Measurements from ENCODE around the gene AGER. TPM values are rescaled to one million over a fixed set of nuclear protein-coding genes. Genes with fewer than 3 reads are reported as not detected.

AGER gene
- total and polyA plus RNA-seq, 2 experiments from 2014 or later = 3.4 to 4.5 TPM

GRCh38 chr6:32168807-32169591, 15.1 kb downstream of the AGER start:
- no peak overlapping the region for H2AFZ ChIP-seq
- H3K79me2 ChIP-seq = peaks cover 26% of the 10 kb centered on the region
- WGBS (ENCODE audit: low lambda C conversion rate, missing lambda C conversion rate) = 92% methylated on average over 11 of the region's 11 CpGs
- H4K20me1 ChIP-seq (ENCODE audit: insufficient read depth, poor library complexity, severe bottlenecking) = no peaks in the 10 kb centered on the region
- H3K4me3 ChIP-seq = no peak overlapping the region
- no peaks in the 10 kb centered on the region for H3K9me2 ChIP-seq (replicated peaks; ENCODE audit: insufficient read depth)
- no peaks in the 10 kb centered on the region for H3K27me3 ChIP-seq
- H3K27ac ChIP-seq = no peak overlapping the region
- no peak for DNase-seq (ENCODE audit: low spot score)
- H3K9me3 ChIP-seq (ENCODE audit: low read depth) = no peaks in the 10 kb centered on the region
- peaks cover 5% of the 10 kb centered on the region for H3K4me1 ChIP-seq (ENCODE audit: insufficient read depth)
- no peak for TF ChIP-seq EZH2phosphoT487 (IDR thresholded peaks at IDR 0.05; ENCODE audit: low read depth, severe bottlenecking, unreplicated experiment)
- TF ChIP-seq EZH2 (IDR thresholded peaks at IDR 0.05; ENCODE audit: borderline replicate concordance) = no peak
- TF ChIP-seq CTCF (IDR thresholded peaks at IDR 0.05; ENCODE audit: poor library complexity) = no peak
- no peak overlapping the region for H3K4me2 ChIP-seq
- no peaks in the 10 kb centered on the region for H3K36me3 ChIP-seq (replicated peaks; ENCODE audit: insufficient read depth, low read depth)

- H4K20me1 ChIP-seq (ENCODE audit: insufficient read depth, poor library complexity, severe bottlenecking) = no peaks in the 10 kb centered on the region
- WGBS (ENCODE audit: low lambda C conversion rate, missing lambda C conversion rate) = 83% methylated on average over 2 of the region's 2 CpGs
- DNase-seq (ENCODE audit: low spot score) = no peak
- H3K27ac ChIP-seq = peak overlapping the region; percentile 67
- peaks cover 5% of the 10 kb centered on the region for H3K4me1 ChIP-seq (ENCODE audit: insufficient read depth)
- TF ChIP-seq EZH2 (IDR thresholded peaks at IDR 0.05; ENCODE audit: borderline replicate concordance) (no peak), EZH2phosphoT487 (IDR thresholded peaks at IDR 0.05; ENCODE audit: low read depth, severe bottlenecking, unreplicated experiment) (no peak), CTCF (IDR thresholded peaks at IDR 0.05; ENCODE audit: poor library complexity) (no peak)
- H2AFZ ChIP-seq = no peak overlapping the region
- H3K79me2 ChIP-seq = peaks cover 19% of the 10 kb centered on the region
- no peak overlapping the region for H3K4me2 ChIP-seq
- no peaks in the 10 kb centered on the region for H3K9me2 ChIP-seq (replicated peaks; ENCODE audit: insufficient read depth)
- H3K4me3 ChIP-seq = no peak overlapping the region
- no peaks in the 10 kb centered on the region for H3K9me3 ChIP-seq (ENCODE audit: low read depth)
- H3K36me3 ChIP-seq (replicated peaks; ENCODE audit: insufficient read depth, low read depth) = no peaks in the 10 kb centered on the region
- H3K27me3 ChIP-seq = no peaks in the 10 kb centered on the region
Measured at GRCh38 chr6:32168350-32168749, 15.7 kb downstream of the AGER start.

GRCh38 chr6:32167761-32168262, 16.2 kb downstream of the AGER start:
- peak overlapping the region; percentile 67 for H3K27ac ChIP-seq
- no peaks in the 10 kb centered on the region for H3K9me2 ChIP-seq (replicated peaks; ENCODE audit: insufficient read depth)
- no peak for DNase-seq (ENCODE audit: low spot score)
- no peak overlapping the region for H2AFZ ChIP-seq
- WGBS (ENCODE audit: low lambda C conversion rate, missing lambda C conversion rate) = 52% methylated on average over 6 of the region's 6 CpGs
- peaks cover 5% of the 10 kb centered on the region for H3K4me1 ChIP-seq (ENCODE audit: insufficient read depth)
- no peaks in the 10 kb centered on the region for H3K27me3 ChIP-seq
- H3K36me3 ChIP-seq (replicated peaks; ENCODE audit: insufficient read depth, low read depth) = no peaks in the 10 kb centered on the region
- no peak for TF ChIP-seq EZH2 (IDR thresholded peaks at IDR 0.05; ENCODE audit: borderline replicate concordance)
- no peak for TF ChIP-seq EZH2phosphoT487 (IDR thresholded peaks at IDR 0.05; ENCODE audit: low read depth, severe bottlenecking, unreplicated experiment)
- no peak for TF ChIP-seq CTCF (IDR thresholded peaks at IDR 0.05; ENCODE audit: poor library complexity)
- H3K4me3 ChIP-seq = no peak overlapping the region
- H3K9me3 ChIP-seq (ENCODE audit: low read depth) = no peaks in the 10 kb centered on the region
- no peaks in the 10 kb centered on the region for H4K20me1 ChIP-seq (ENCODE audit: insufficient read depth, poor library complexity, severe bottlenecking)
- peaks cover 16% of the 10 kb centered on the region for H3K79me2 ChIP-seq
- no peak overlapping the region for H3K4me2 ChIP-seq
